ENCODE data around the gene LPP.

The LPP gene

DNA sequence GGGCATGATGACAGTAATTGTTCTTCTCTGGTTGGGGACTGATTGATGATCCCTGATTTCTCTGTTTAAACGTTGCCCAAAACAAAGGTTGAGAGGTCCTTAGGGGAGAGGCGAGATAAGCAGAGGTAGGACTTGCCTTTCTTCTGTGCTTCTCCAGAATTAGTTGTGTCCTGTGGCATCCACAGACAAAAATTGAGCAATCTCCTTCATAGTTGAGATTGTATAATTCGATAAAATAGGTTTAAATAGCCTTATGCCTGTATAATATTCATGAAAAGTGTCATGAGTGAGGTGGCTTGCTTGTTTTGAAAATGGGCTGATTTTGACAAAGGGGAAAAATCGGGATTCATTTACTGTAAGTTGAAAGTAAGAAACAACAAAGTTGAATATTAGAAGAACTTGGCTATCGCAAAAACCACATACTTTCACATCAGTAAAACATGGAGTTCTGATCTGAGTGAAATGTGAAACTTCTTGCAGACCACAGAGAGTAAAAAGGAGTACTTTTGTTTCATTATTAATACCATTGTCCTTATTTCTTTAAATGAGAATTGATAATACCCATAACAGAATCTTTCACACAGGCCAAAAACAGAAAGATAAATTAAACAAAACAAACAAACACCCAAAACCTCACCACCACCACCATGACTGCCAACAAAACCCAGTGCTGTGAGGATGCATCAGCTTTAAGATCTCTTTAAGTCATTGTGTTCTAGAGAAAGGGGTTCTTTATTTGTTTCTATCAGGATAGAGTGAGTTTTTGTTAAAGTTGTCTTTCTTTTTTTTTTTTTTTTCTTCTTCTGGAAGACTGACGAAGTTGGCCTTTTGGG is 155.7 kb downstream of the LPP start:
- no peaks in the 10 kb centered on the region for H3K9me3 ChIP-seq (ENCODE audit: severe bottlenecking)
- no peaks in the 10 kb centered on the region for H3K4me1 ChIP-seq (ENCODE audit: insufficient read depth, poor library complexity, severe bottlenecking)
- H3K27me3 ChIP-seq (ENCODE audit: insufficient read depth, poor library complexity, severe bottlenecking): no peaks in the 10 kb centered on the region
- H3K36me3 ChIP-seq (ENCODE audit: low read depth): peaks cover 3% of the 10 kb centered on the region; the same call in 1 of the 2 replicates
- TF ChIP-seq, protein P1, sequence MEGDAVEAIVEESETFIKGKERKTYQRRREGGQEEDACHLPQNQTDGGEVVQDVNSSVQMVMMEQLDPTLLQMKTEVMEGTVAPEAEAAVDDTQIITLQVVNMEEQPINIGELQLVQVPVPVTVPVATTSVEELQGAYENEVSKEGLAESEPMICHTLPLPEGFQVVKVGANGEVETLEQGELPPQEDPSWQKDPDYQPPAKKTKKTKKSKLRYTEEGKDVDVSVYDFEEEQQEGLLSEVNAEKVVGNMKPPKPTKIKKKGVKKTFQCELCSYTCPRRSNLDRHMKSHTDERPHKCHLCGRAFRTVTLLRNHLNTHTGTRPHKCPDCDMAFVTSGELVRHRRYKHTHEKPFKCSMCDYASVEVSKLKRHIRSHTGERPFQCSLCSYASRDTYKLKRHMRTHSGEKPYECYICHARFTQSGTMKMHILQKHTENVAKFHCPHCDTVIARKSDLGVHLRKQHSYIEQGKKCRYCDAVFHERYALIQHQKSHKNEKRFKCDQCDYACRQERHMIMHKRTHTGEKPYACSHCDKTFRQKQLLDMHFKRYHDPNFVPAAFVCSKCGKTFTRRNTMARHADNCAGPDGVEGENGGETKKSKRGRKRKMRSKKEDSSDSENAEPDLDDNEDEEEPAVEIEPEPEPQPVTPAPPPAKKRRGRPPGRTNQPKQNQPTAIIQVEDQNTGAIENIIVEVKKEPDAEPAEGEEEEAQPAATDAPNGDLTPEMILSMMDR (IDR thresholded peaks at IDR 0.05; ENCODE audit: poor library complexity, severe bottlenecking): no peak
- no peak overlapping the region for H3K4me3 ChIP-seq (ENCODE audit: severe bottlenecking)
- DNase-seq (ENCODE audit: low spot score): no peak
- no peak overlapping the region for H3K27ac ChIP-seq (ENCODE audit: poor library complexity, severe bottlenecking)
- ATAC-seq (ENCODE audit: low read depth): no peak

DNA sequence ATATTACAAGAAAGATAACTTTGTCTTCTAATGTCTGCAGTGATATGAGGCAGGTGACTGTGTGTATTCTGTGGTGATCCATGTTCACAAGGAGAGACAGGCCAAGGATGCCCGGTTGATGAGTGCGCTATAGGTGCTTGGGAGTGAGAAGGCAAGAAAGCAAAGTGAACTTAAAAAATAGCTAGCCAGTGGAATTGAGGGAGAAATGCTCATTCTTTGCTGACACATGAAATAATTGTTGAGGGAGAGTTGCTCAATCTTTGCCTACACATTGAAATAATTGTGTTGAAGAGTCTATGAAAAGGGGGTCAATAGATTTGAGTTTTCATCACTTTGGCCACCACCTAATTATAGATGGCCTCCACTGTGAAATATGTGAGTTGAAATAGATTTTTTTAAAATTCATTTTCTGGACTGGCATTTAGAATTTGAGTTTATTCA is 156.3 kb downstream of the LPP start:
- ATAC-seq (ENCODE audit: low read depth): no peak
- H3K4me3 ChIP-seq (ENCODE audit: severe bottlenecking): no peak overlapping the region
- no peaks in the 10 kb centered on the region for H3K4me1 ChIP-seq (ENCODE audit: insufficient read depth, poor library complexity, severe bottlenecking)
- no peaks in the 10 kb centered on the region for H3K27me3 ChIP-seq (ENCODE audit: insufficient read depth, poor library complexity, severe bottlenecking)
- TF ChIP-seq, protein P1 (IDR thresholded peaks at IDR 0.05; ENCODE audit: poor library complexity, severe bottlenecking): no peak
- H3K36me3 ChIP-seq (ENCODE audit: low read depth): peaks cover 3% of the 10 kb centered on the region; the same call in 1 of the 2 replicates
- H3K27ac ChIP-seq (ENCODE audit: poor library complexity, severe bottlenecking): no peak overlapping the region
- no peak for DNase-seq (ENCODE audit: low spot score)
- no peaks in the 10 kb centered on the region for H3K9me3 ChIP-seq (ENCODE audit: severe bottlenecking)

DNA sequence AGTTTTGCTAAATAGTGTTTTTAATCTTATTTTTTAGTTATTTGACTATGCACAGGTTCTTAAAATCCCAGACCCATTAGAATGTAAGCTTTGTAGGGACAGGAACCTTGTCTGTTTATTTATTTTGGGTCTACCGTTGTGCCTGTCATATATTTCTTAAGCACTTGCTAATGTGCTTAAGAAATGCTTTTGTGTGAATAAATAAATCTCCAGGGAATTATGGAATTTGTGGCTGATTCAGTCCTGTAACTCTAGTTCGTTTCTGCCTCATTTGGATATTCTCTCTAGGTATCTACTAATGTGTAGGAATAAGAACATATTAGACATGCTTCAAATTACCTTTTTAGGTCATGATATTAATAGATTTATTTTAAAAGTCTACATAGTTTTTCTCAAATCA is 161.6 kb downstream of the LPP start:
- Histone ChIP-seq H3K4me1 (ENCODE audit: insufficient read depth, poor library complexity, severe bottlenecking) (peaks cover 6% of the 10 kb centered on the region), H3K36me3 (ENCODE audit: low read depth) (peaks cover 3% of the 10 kb centered on the region; the same call in 1 of the 2 replicates), H3K27ac (ENCODE audit: poor library complexity, severe bottlenecking) (no peak overlapping the region), H3K4me3 (ENCODE audit: severe bottlenecking) (no peak overlapping the region), H3K9me3 (ENCODE audit: severe bottlenecking) (no peaks in the 10 kb centered on the region), H3K27me3 (ENCODE audit: insufficient read depth, poor library complexity, severe bottlenecking) (no peaks in the 10 kb centered on the region)
- DNase-seq (ENCODE audit: low spot score) (no peak), ATAC-seq (ENCODE audit: low read depth) (no peak)
- TF ChIP-seq, protein P1 (IDR thresholded peaks at IDR 0.05; ENCODE audit: poor library complexity, severe bottlenecking): no peak

DNA sequence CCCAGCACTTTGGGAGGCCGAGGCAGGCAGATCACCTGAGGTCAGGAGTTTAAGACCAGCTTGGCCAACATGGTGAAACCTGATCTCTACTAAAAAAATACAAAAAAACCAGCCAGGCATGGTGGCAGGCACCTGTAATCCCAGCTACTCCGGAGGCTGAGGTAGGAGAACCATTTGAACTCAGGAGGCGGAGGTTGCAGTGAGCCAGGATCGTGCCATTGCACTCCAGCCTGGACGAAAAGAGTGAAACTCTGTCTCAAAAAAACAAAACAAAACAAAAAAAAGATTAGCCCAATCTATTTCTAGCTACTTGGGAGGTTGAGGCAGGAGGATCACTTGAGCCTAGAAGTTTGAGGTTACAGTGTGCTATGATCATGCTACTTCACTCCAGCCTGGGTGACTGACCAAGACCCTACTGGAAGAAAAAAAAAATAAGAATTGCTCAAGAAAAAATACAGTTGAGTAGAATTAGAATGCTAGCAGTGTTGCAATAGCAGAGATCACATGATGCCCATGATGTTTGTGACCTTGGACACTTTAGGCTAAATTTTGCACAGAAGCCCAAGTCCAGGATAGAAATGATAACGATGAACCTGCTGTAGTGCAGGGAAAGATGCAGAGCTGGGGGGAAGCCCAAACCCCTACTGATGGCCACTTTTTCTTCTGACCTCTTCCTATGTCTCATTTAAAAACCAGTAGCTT is 162.2 kb downstream of the LPP start:
- Histone ChIP-seq H3K9me3 (ENCODE audit: severe bottlenecking) (no peaks in the 10 kb centered on the region), H3K4me3 (ENCODE audit: severe bottlenecking) (no peak overlapping the region), H3K36me3 (ENCODE audit: low read depth) (peaks cover 3% of the 10 kb centered on the region; the same call in 1 of the 2 replicates), H3K27ac (ENCODE audit: poor library complexity, severe bottlenecking) (no peak overlapping the region), H3K4me1 (ENCODE audit: insufficient read depth, poor library complexity, severe bottlenecking) (peaks cover 6% of the 10 kb centered on the region), H3K27me3 (ENCODE audit: insufficient read depth, poor library complexity, severe bottlenecking) (no peaks in the 10 kb centered on the region)
- DNase-seq (ENCODE audit: low spot score): no peak
- TF ChIP-seq, protein P1 (IDR thresholded peaks at IDR 0.05; ENCODE audit: poor library complexity, severe bottlenecking): no peak
- no peak for ATAC-seq (ENCODE audit: low read depth)
